Neural progenitor cell (in vitro differentiated cells): ENCODE measurements around the gene TAS2R43. TPM values are rescaled to one million over a fixed set of nuclear protein-coding genes. Genes with fewer than 3 reads are reported as not detected.
"Not testable (repeated sequence)": the region's sequence is repeated elsewhere in the genome, so short reads cannot be mapped to it uniquely, and the experiment has no call there.

ENCODE experiments used
- DNase-seq: peaks from one replicate; pipeline ENCODE4 v3.0.0-alpha.2; 2016; ENCODE audit warnings: low spot score
- H2AFZ ChIP-seq: fragments of 200-600 bp; sonication (generic); replicated peaks from 2 replicates; pipeline ENCODE4 v1.6.1; 2016; ENCODE audit warnings: antibody characterized with exemption
- H3F3A ChIP-seq: fragments of 200-600 bp; sonication (generic); 2 replicates; pipeline ENCODE4 v1.6.1; 2016; ENCODE audit warnings: antibody characterized with exemption, low read depth
- H3K27ac ChIP-seq: fragments of 200-600 bp; sonication (generic); 2 replicates; pipeline ENCODE4 v1.5.1; 2016; ENCODE audit warnings: mild to moderate bottlenecking
- H3K27me3 ChIP-seq: fragments of 200-600 bp; sonication (generic); 2 replicates; pipeline ENCODE4 v1.6.1; 2016; ENCODE audit warnings: mild to moderate bottlenecking, moderate library complexity
- H3K36me3 ChIP-seq: fragments of 200-600 bp; sonication (generic); 2 replicates; pipeline ENCODE4 v1.5.1; 2016
- H3K4me1 ChIP-seq: fragments of 200-600 bp; sonication (generic); 2 replicates; pipeline ENCODE4 v1.6.1; 2016; ENCODE audit warnings: mixed run types
- H3K4me2 ChIP-seq: fragments of 200-600 bp; sonication (generic); 2 replicates; pipeline ENCODE4 v1.6.1; 2016
- H3K4me3 ChIP-seq: fragments of 200-600 bp; sonication (generic); 2 replicates; pipeline ENCODE4 v1.5.1; 2016
- H3K79me2 ChIP-seq: fragments of 200-600 bp; sonication (generic); 2 replicates; pipeline ENCODE4 v1.6.1; 2016; ENCODE audit warnings: low read depth
- H3K9ac ChIP-seq: fragments of 200-600 bp; sonication (generic); 2 replicates; pipeline ENCODE4 v1.6.1; 2016
- H3K9me3 ChIP-seq: fragments of 200-600 bp; sonication (generic); 2 replicates; pipeline ENCODE4 v1.5.1; 2016; ENCODE audit warnings: low read depth
- H4K20me1 ChIP-seq: fragments of 200-600 bp; sonication (generic); 2 replicates; pipeline ENCODE4 v1.6.1; 2016; ENCODE audit warnings: low read depth
- H3K27ac Mint-ChIP-seq: 3 replicates; pipeline ENCODE4 v1.8.0; 2021; ENCODE audit warnings: mixed read lengths
- H3K27me3 Mint-ChIP-seq: 2 replicates; pipeline ENCODE4 v1.8.0; 2022; ENCODE audit warnings: low read depth, mild to moderate bottlenecking, inconsistent platforms, moderate library complexity, mixed read lengths; ENCODE audit not compliant: insufficient read depth
- H3K36me3 Mint-ChIP-seq: 3 replicates; pipeline ENCODE4 v1.8.0; 2021; ENCODE audit warnings: mixed read lengths
- H3K4me1 Mint-ChIP-seq: 3 replicates; pipeline ENCODE4 v1.8.0; 2021; ENCODE audit warnings: mixed read lengths
- H3K4me3 Mint-ChIP-seq: 3 replicates; pipeline ENCODE4 v1.8.0; 2021; ENCODE audit warnings: mild to moderate bottlenecking, moderate library complexity, mixed read lengths
- H3K9me3 Mint-ChIP-seq: 3 replicates; pipeline ENCODE4 v1.8.0; 2020; ENCODE audit warnings: mixed read lengths
- CTCF ChIP-seq: fragments of 200-600 bp; sonication (generic); IDR thresholded peaks from 2 replicates; pipeline ENCODE4 v1.5.1; 2017; ENCODE audit warnings: antibody characterized with exemption, mild to moderate bottlenecking
- EZH2 ChIP-seq: fragments of 200-600 bp; sonication (generic); IDR thresholded peaks from 2 replicates; pipeline ENCODE4 v1.6.1; 2017; ENCODE audit warnings: antibody characterized with exemption, mild to moderate bottlenecking, moderate library complexity
- EZH2phosphoT487 ChIP-seq: fragments of 200-600 bp; sonication (generic); IDR thresholded peaks from 2 replicates; pipeline ENCODE4 v1.6.1; 2017; ENCODE audit warnings: antibody characterized with exemption
- total RNA-seq: library from RNA; depleted of rRNA; stranded (reverse); fragments of >200 nt; gene quantifications from 2 replicates; pipeline ENCODE4 v1.2.3, GENCODE V29; 2015; ENCODE audit warnings: low replicate concordance

Gene TAS2R43
- total RNA-seq, 1 donor from 2014 or later: 4.0 TPM

- DNase-seq: no peak
- no peak overlapping the region for H3K27ac Mint-ChIP-seq
- Histone ChIP-seq H4K20me1 (peaks cover 6% of the 10 kb centered on the region), H3K27ac (no peak overlapping the region), H2AFZ (no peak overlapping the region), H3K4me1 (no peaks in the 10 kb centered on the region), H3K36me3 (no peaks in the 10 kb centered on the region), H3K79me2 (peaks cover 21% of the 10 kb centered on the region), H3F3A (no peaks in the 10 kb centered on the region), H3K4me2 (no peak overlapping the region), H3K4me3 (no peak overlapping the region), H3K9me3 (no peaks in the 10 kb centered on the region), H3K27me3 (no peaks in the 10 kb centered on the region), H3K9ac (no peak overlapping the region)
- H3K27me3 Mint-ChIP-seq: no peaks in the 10 kb centered on the region
- TF ChIP-seq EZH2phosphoT487 (no peak), EZH2 (no peak), CTCF (no peak)
- no peaks in the 10 kb centered on the region for H3K4me1 Mint-ChIP-seq
- H3K9me3 Mint-ChIP-seq: peaks cover 2% of the 10 kb centered on the region
- no peak overlapping the region for H3K4me3 Mint-ChIP-seq
- peaks cover 16% of the 10 kb centered on the region for H3K36me3 Mint-ChIP-seq
These were observed 24.6 kb downstream of the TAS2R43 start for GRCh38 chr12:11067514-11067913.

- peaks cover 14% of the 10 kb centered on the region for H4K20me1 ChIP-seq
- peaks cover 48% of the 10 kb centered on the region for H3K79me2 ChIP-seq
- not testable (repeated sequence) for H3K27me3 Mint-ChIP-seq, H3K4me3 ChIP-seq, H3K27me3 ChIP-seq, H3K9me3 Mint-ChIP-seq, H3K4me2 ChIP-seq, H3K9me3 ChIP-seq, H3F3A ChIP-seq, H3K27ac Mint-ChIP-seq, H3K4me1 Mint-ChIP-seq, H3K9ac ChIP-seq, H3K4me3 Mint-ChIP-seq, H2AFZ ChIP-seq, H3K4me1 ChIP-seq, H3K27ac ChIP-seq, H3K36me3 ChIP-seq, DNase-seq
- H3K36me3 Mint-ChIP-seq: peaks cover 13% of the 10 kb centered on the region
These were observed 29.9 kb downstream of the TAS2R43 start, which contains the start of gene TAS2R46 for GRCh38 chr12:11062194-11062593. Gene TAS2R46, minus strand, starts transcription at chr12:11062294. Its CDS starts 0 bp downstream, at chr12:11062294.

GRCh38 chr12:11059784-11060183 is 32.3 kb downstream of the TAS2R43 start:
- Mint-ChIP-seq H3K9me3 (no peaks in the 10 kb centered on the region), H3K4me3 (no peak overlapping the region), H3K4me1 (no peaks in the 10 kb centered on the region), H3K27me3 (no peaks in the 10 kb centered on the region), H3K27ac (no peak overlapping the region), H3K36me3 (peaks cover 9% of the 10 kb centered on the region)
- peaks cover 14% of the 10 kb centered on the region for H4K20me1 ChIP-seq
- no peaks in the 10 kb centered on the region for H3K4me1 ChIP-seq
- H3K9me3 ChIP-seq: no peaks in the 10 kb centered on the region
- H3K27ac ChIP-seq: no peak overlapping the region
- H3F3A ChIP-seq: no peaks in the 10 kb centered on the region
- no peak overlapping the region for H3K4me3 ChIP-seq
- DNase-seq: no peak
- H3K4me2 ChIP-seq: no peak overlapping the region
- H2AFZ ChIP-seq: no peak overlapping the region
- H3K79me2 ChIP-seq: peaks cover 45% of the 10 kb centered on the region
- TF ChIP-seq EZH2 (no peak), CTCF (no peak), EZH2phosphoT487 (no peak)
- no peak overlapping the region for H3K9ac ChIP-seq
- no peaks in the 10 kb centered on the region for H3K27me3 ChIP-seq
- H3K36me3 ChIP-seq: no peaks in the 10 kb centered on the region

GRCh38 chr12:11059041-11059440 is 33.1 kb downstream of the TAS2R43 start:
- peaks cover 46% of the 10 kb centered on the region for H3K79me2 ChIP-seq
- no peak overlapping the region for H3K4me3 Mint-ChIP-seq
- H3K27ac Mint-ChIP-seq: no peak overlapping the region
- peaks cover 7% of the 10 kb centered on the region for H3K36me3 Mint-ChIP-seq
- no peaks in the 10 kb centered on the region for H3K36me3 ChIP-seq
- no peak for TF ChIP-seq CTCF
- TF ChIP-seq EZH2phosphoT487: no peak
- TF ChIP-seq EZH2: no peak
- no peaks in the 10 kb centered on the region for H3K27me3 Mint-ChIP-seq
- no peak overlapping the region for H3K4me3 ChIP-seq
- no peak for DNase-seq
- no peaks in the 10 kb centered on the region for H3K27me3 ChIP-seq
- H3F3A ChIP-seq: no peaks in the 10 kb centered on the region
- no peak overlapping the region for H2AFZ ChIP-seq
- no peak overlapping the region for H3K27ac ChIP-seq
- H3K9me3 Mint-ChIP-seq: no peaks in the 10 kb centered on the region
- H3K4me1 ChIP-seq: no peaks in the 10 kb centered on the region
- H3K9ac ChIP-seq: no peak overlapping the region
- no peaks in the 10 kb centered on the region for H3K4me1 Mint-ChIP-seq
- no peaks in the 10 kb centered on the region for H3K9me3 ChIP-seq
- H3K4me2 ChIP-seq: no peak overlapping the region
- peaks cover 14% of the 10 kb centered on the region for H4K20me1 ChIP-seq
